Breast epithelium (tissue), 4 donors: ENCODE data around the gene RAB29. TPM values are rescaled to one million over a fixed set of nuclear protein-coding genes. Genes with fewer than 3 reads are reported as not detected.
A peak's percentile ranks its signal among the peaks of the same experiment; 100 is the strongest.

Experiments used
- DNase-seq, 2 donors: peaks; one replicate each; pipeline ENCODE4 v3.0.0-alpha.2; 2019; ENCODE audit warnings: low spot score in 2 of 2
- H3K27ac ChIP-seq, 2 donors: fragments of 200-600 bp; sonication (generic) in 1 of 2; one replicate each; pipeline ENCODE4 v1.5.1; 2016 to 2019; ENCODE audit warnings: mild to moderate bottlenecking in 1 of 2
- H3K27me3 ChIP-seq, 2 donors: fragments of 200-600 bp; sonication (generic) in 1 of 2; one replicate each; pipeline versions ENCODE4 v1.5.1 to v1.6.0; 2017 to 2019; ENCODE audit warnings: control low read depth in 1 of 2, mild to moderate bottlenecking in 1 of 2
- H3K36me3 ChIP-seq: fragments of 200-600 bp; one replicate; pipeline ENCODE4 v1.5.1; 2019
- H3K4me1 ChIP-seq, 2 donors: fragments of 200-600 bp; sonication (generic); one replicate each; pipeline ENCODE4 v1.5.1; 2016 to 2019; ENCODE audit warnings: control low read depth in 1 of 2
- H3K4me3 ChIP-seq, 3 donors: fragments of 200-600 bp; sonication (generic); 1 replicate in 2 of 3; 2 replicates in 1 of 3; pipeline ENCODE4 v1.5.1; 2016 to 2019; ENCODE audit warnings: mild to moderate bottlenecking in 3 of 3, moderate library complexity in 2 of 3
- H3K9me3 ChIP-seq, 2 donors: fragments of 200-600 bp; sonication (generic) in 1 of 2; one replicate each; pipeline ENCODE4 v1.5.1; 2016 to 2019; ENCODE audit warnings: control low read depth in 1 of 2
- CTCF ChIP-seq, 3 donors: fragments of 450-650 bp; IDR thresholded peaks; one replicate each; pipeline ENCODE4 v1.5.1; 2016 to 2017; ENCODE audit warnings: antibody characterized with exemption in 3 of 3, mild to moderate bottlenecking in 3 of 3, moderate library complexity in 3 of 3
- POLR2A ChIP-seq: fragments of 450-650 bp; IDR thresholded peaks from one replicate; pipeline ENCODE4 v1.6.1; 2016; ENCODE audit warnings: antibody characterized with exemption, mild to moderate bottlenecking, moderate library complexity
- POLR2AphosphoS5 ChIP-seq, 3 donors: sonication (generic); formaldehyde crosslinking; IDR thresholded peaks; one replicate each; pipeline ENCODE4 v1.6.1; 2017; ENCODE audit warnings: antibody characterized with exemption in 3 of 3
- intact Hi-C: fragments of 100-400 bp; cut with DNase I; formaldehyde crosslinking; loops from one replicate; pipeline ENCODE4 v1.15.1; 2023; ENCODE audit warnings: low total_unique reads
- total RNA-seq, 3 donors: library from RNA; depleted of rRNA; stranded (reverse); fragments of >200 nt; gene quantifications; one replicate each; pipeline ENCODE4 v1.1.0, GENCODE V29; 2016

RAB29 gene
- total RNA-seq, 3 donors from 2014 or later: 22.4 to 30.3 (median 23.9) TPM

GRCh38 chr1:205751036-205751651, 24.1 kb downstream of the RAB29 start:
- no peak for DNase-seq
- Histone ChIP-seq H3K36me3 (no peaks in the 10 kb centered on the region), H3K4me3 (peak overlapping the region in 2 of 3 donors; percentile 94), H3K4me1 (peaks cover 0 to 11% of the 10 kb centered on the region in 2 donors), H3K27me3 (no peaks in the 10 kb centered on the region), H3K27ac (no peak overlapping the region), H3K9me3 (no peaks in the 10 kb centered on the region)
- TF ChIP-seq POLR2A: no peak
- intact Hi-C loops: no loop called here

GRCh38 chr1:205750138-205751035, 24.9 kb downstream of the RAB29 start, which contains the start of gene NUCKS1:
Gene NUCKS1, minus strand, starts transcription at chr1:205750182. Its CDS starts 209 bp downstream, at chr1:205749973.
- H3K4me1 ChIP-seq: peaks cover 0 to 11% of the 10 kb centered on the region in 2 donors
- no peaks in the 10 kb centered on the region for H3K27me3 ChIP-seq
- DNase-seq: peak; percentile 98 to 100
- H3K27ac ChIP-seq: peak within 1 kb of the TSS; percentile 100
- no peaks in the 10 kb centered on the region for H3K9me3 ChIP-seq
- no peaks in the 10 kb centered on the region for H3K36me3 ChIP-seq
- intact Hi-C loops: no loop called here
- H3K4me3 ChIP-seq: peak within 1 kb of the TSS; percentile 88 to 94 (median 94)
- TF ChIP-seq CTCF (IDR thresholded peaks at IDR 0.05): peak in 1 of 3 donors; percentile 23
- peak; percentile 77 to 89 (median 83) for TF ChIP-seq POLR2AphosphoS5 (IDR thresholded peaks at IDR 0.05)
- TF ChIP-seq POLR2A: peak; percentile 10

- no peaks in the 10 kb centered on the region for H3K27me3 ChIP-seq
- H3K4me3 ChIP-seq: peak overlapping the region; percentile 88 to 94 (median 94)
- peak; percentile 12 for TF ChIP-seq POLR2A
- TF ChIP-seq POLR2AphosphoS5 (IDR thresholded peaks at IDR 0.05): peak in 2 of 3 donors; percentile 83 to 90
- TF ChIP-seq CTCF (IDR thresholded peaks at IDR 0.05): peak in 1 of 3 donors; percentile 5
- peak; percentile 93 to 94 for DNase-seq
- H3K36me3 ChIP-seq: no peaks in the 10 kb centered on the region
- peaks cover 0 to 11% of the 10 kb centered on the region in 2 donors for H3K4me1 ChIP-seq
- intact Hi-C loops: no loop called here
- no peaks in the 10 kb centered on the region for H3K9me3 ChIP-seq
- H3K27ac ChIP-seq: peak overlapping the region; percentile 100
Observed at GRCh38 chr1:205749234-205750137, 25.8 kb downstream of the RAB29 start.

- H3K4me1 ChIP-seq: peaks cover 0 to 11% of the 10 kb centered on the region in 2 donors
- intact Hi-C loops: no loop called here
- H3K27me3 ChIP-seq: no peaks in the 10 kb centered on the region
- no peaks in the 10 kb centered on the region for H3K36me3 ChIP-seq
- peak overlapping the region; percentile 100 for H3K27ac ChIP-seq
- TF ChIP-seq POLR2AphosphoS5 (IDR thresholded peaks at IDR 0.05): peak in 1 of 3 donors; percentile 51
- no peak for TF ChIP-seq POLR2A
- H3K4me3 ChIP-seq: peak overlapping the region; percentile 88 to 94 (median 94)
- H3K9me3 ChIP-seq: no peaks in the 10 kb centered on the region
- no peak for DNase-seq
Observed at GRCh38 chr1:205748403-205749233, 26.7 kb downstream of the RAB29 start.

- Histone ChIP-seq H3K36me3 (no peaks in the 10 kb centered on the region), H3K4me3 (peak overlapping the region in 1 of 3 donors; percentile 15), H3K27ac (no peak overlapping the region), H3K4me1 (peaks cover 0 to 11% of the 10 kb centered on the region in 2 donors), H3K27me3 (no peaks in the 10 kb centered on the region), H3K9me3 (no peaks in the 10 kb centered on the region)
- intact Hi-C loops: no loop called here
- no peak for DNase-seq
- no peak for TF ChIP-seq CTCF (IDR thresholded peaks at IDR 0.05)
- TF ChIP-seq POLR2AphosphoS5 (IDR thresholded peaks at IDR 0.05): no peak
- no peak for TF ChIP-seq POLR2A
Observed at GRCh38 chr1:205746757-205747412, 28.4 kb downstream of the RAB29 start.
